Esophagus (tissue), 2 donors: ENCODE data around the gene SEC31A. TPM values are rescaled to one million over a fixed set of nuclear protein-coding genes. Genes with fewer than 3 reads are reported as not detected.
"Not testable (repeated sequence)": the region's sequence is repeated elsewhere in the genome, so short reads cannot be mapped to it uniquely, and the experiment has no call there.

Experiments
- H3K27ac ChIP-seq, 2 donors: one replicate each; pipeline ENCODE4 v1.5.1; 2013; ENCODE audit warnings: low read depth in 2 of 2, mild to moderate bottlenecking in 2 of 2, inconsistent platforms in 1 of 2, low read length in 1 of 2, moderate library complexity in 1 of 2
- H3K27me3 ChIP-seq, 2 donors: one replicate each; pipeline ENCODE4 v1.6.1; 2013; ENCODE audit warnings: low read length in 2 of 2, control low read depth in 1 of 2, mild to moderate bottlenecking in 1 of 2; ENCODE audit not compliant: insufficient read depth in 2 of 2, control insufficient read depth in 1 of 2
- H3K36me3 ChIP-seq, 2 donors: one replicate each; pipeline ENCODE4 v1.6.1; 2013; ENCODE audit warnings: low read length in 1 of 2; ENCODE audit not compliant: control insufficient read depth in 2 of 2, insufficient read depth in 2 of 2
- H3K4me1 ChIP-seq, 2 donors: one replicate each; pipeline ENCODE4 v1.6.1; 2013; ENCODE audit warnings: low read length in 1 of 2; ENCODE audit not compliant: control insufficient read depth in 2 of 2, insufficient read depth in 2 of 2
- H3K4me3 ChIP-seq, 2 donors: one replicate each; pipeline ENCODE4 v1.5.1; 2013; ENCODE audit warnings: low read length in 2 of 2, mild to moderate bottlenecking in 2 of 2, low read depth in 1 of 2, moderate library complexity in 1 of 2
- H3K9me3 ChIP-seq, 2 donors: one replicate each; pipeline ENCODE4 v1.6.1; 2013; ENCODE audit warnings: mild to moderate bottlenecking in 2 of 2, low read depth in 1 of 2, low read length in 1 of 2, moderate library complexity in 1 of 2; ENCODE audit not compliant: control insufficient read depth in 2 of 2, insufficient read depth in 1 of 2
- WGBS, 2 donors: extraction: QIAGEN DNeasy Blood & Tissue Kit; methylation state at CpG; one replicate each; pipeline ENCODE4 v1.1.7; 2013; 5-methylcytosine and 5-hydroxymethylcytosine counted together
- polyA plus RNA-seq, 2 donors: library from polyadenylated mRNA; stranded (reverse); fragments of 200-250 nt; gene quantifications; one replicate each; pipeline ENCODE4 v1.2.3, GENCODE V29; 2013
- donor health status: healthy with polysubstance abuse.
- donor health status: Bipolar disorder and iron deficiency.

Gene SEC31A
- polyA plus RNA-seq, 2 donors = 72.5 to 131 TPM

DNA sequence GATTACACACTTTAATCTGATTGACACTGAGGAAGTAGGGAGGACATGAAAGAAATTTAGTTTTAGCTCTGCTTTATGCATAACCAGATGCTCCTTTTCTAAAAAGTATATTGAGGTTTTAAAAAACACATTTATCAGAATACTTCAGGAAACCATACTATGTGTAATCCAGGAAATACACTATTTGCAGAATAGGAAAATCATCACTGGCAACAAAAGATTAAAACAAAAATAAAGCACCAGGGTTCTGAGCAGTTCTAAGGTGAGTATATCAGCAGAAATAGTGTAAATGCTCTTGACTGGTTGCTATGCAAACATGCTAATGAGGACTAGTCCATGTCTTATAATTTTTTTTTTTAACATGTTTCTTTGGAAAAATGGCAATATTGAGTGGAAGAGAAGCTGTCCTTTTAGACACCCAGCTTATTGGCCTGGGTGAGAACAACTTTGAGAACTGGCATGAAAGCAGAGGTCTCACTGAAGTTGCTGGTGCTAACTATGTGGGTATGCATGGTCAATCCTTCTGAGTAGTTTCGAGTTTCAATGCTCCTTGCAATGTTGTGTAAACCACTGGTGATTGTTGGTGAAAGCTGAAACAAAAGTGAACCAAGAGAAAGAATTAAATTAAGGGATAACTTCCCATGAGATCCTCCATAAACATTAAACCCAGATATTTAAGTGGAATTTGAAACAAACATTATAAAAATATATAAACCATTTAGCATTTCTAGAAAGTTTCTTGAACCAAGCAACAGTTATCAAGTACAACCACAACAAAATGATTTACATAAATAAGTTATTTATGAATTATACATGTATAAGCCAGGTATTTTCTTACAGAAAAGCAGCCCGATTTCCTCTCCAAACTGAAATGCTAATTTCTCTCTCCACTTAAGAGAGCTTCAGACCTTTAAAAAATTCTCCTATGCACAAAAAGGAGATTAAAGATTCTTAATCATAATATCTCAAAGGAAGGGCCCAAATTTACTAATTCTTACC is 72.0 kb downstream of the SEC31A start:
- no peak overlapping the region for H3K27ac ChIP-seq
- H3K9me3 ChIP-seq = no peaks in the 10 kb centered on the region
- no peaks in the 10 kb centered on the region for H3K4me1 ChIP-seq
- peaks cover 10% of the 10 kb centered on the region in 2 donors for H3K36me3 ChIP-seq
- no peak overlapping the region for H3K4me3 ChIP-seq
- 81 to 87% methylated on average over 2 of the region's 2 CpGs for WGBS, 2 donors
- H3K27me3 ChIP-seq = no peaks in the 10 kb centered on the region

DNA sequence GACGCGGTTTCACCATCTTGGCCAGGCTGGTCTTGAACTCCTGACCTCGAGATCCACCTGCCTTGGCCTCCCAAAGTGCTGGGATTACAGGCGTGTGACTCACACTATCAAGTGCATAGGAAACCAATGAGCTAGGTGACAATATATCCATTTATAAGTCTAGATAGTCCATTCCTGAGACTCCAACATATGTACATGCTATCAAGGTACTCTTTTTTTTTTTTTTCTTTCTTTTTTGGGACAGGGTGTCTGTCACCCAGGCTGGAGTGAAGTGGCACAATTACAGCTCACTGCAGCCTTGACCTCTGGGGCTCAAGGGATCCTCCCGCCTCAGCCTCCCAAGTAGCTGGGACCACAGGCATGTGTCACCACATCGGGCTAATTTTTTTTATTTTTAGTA is 74.1 kb downstream of the SEC31A start:
- H3K36me3 ChIP-seq, H3K27me3 ChIP-seq, H3K9me3 ChIP-seq, H3K27ac ChIP-seq, H3K4me3 ChIP-seq, H3K4me1 ChIP-seq: not testable (repeated sequence)
- 97% methylated on average over 6 of the region's 6 CpGs for WGBS, 2 donors

DNA sequence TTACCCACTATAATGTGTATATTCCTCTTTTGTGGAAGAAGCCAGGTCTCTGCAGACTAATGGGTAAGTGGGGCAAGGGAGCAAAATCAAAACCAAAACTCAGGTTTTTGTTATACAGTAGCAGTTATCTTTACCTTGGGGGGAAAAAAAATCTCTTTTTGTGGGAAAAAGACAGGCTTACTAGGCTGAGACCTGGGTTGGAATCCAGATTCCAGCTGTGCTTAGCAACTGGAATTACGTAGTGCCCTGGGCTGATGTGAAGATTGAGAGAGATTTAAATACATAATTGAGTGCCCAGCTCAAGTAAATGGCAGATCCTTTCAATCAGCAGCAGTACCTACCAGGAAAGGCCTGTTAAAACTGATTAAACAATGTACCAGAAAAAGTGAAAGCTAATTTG is 76.9 kb downstream of the SEC31A start:
- Histone ChIP-seq H3K27me3 (no peaks in the 10 kb centered on the region), H3K4me3 (no peak overlapping the region), H3K36me3 (no peaks in the 10 kb centered on the region), H3K27ac (no peak overlapping the region), H3K4me1 (no peaks in the 10 kb centered on the region), H3K9me3 (no peaks in the 10 kb centered on the region)
- WGBS, 2 donors = 79 to 82% methylated on average over 1 of the region's 1 CpG

DNA sequence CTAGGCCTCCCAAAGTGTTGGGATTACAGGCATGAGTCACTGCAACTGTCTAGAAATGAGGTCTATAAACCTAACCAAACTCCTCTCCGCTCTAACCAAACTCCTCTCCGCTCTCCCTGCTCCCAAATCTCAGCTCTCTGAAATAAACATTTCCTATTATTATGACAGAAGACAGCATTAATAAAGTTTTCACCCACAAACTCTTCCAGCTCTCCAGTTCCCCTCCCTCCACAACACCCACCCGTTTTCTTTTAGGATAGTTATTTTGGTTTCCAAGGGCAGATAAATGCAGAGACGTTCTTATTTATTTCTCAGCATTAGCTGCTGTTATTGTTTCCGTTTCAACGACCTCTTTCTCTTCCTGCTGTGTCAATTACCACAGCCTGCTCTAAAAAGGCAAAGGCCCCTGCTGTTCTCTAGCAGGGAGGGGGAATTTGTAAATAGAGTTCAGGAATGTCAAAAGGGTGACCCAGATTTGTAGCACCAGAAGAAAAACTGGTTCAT is 79.1 kb downstream of the SEC31A start:
- Histone ChIP-seq H3K9me3 (no peaks in the 10 kb centered on the region), H3K27ac (peak overlapping the region in 1 of 2 donors; percentile 4), H3K4me1 (no peaks in the 10 kb centered on the region), H3K36me3 (no peaks in the 10 kb centered on the region), H3K4me3 (no peak overlapping the region), H3K27me3 (no peaks in the 10 kb centered on the region)
- WGBS, 2 donors = 28 to 32% methylated on average over 6 of the region's 6 CpGs

DNA sequence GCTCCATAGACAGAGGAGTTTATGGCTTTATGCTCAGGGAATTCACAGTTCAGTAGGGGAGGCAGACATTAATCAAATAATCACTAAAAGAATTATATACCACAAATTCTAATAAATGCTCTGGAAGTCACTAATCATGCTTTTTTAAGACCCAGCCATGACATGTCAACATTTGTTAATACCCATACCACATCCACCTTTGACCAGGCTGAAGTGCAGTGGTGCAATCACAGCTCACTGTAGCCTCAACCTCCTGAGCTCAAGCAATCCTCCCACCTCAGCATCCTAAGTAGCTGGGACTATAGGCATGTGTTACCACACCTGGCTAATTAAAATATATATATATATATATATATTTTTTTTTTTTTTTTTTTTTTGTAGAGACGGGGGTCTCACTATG is 79.6 kb downstream of the SEC31A start:
- Histone ChIP-seq H3K9me3 (no peaks in the 10 kb centered on the region), H3K27ac (no peak overlapping the region), H3K4me3 (no peak overlapping the region), H3K36me3 (no peaks in the 10 kb centered on the region), H3K27me3 (no peaks in the 10 kb centered on the region), H3K4me1 (no peaks in the 10 kb centered on the region)
- WGBS, 2 donors = 89% methylated on average over 1 of the region's 1 CpG; no CpG with 5 or more reads in 1 of the 2 donors

DNA sequence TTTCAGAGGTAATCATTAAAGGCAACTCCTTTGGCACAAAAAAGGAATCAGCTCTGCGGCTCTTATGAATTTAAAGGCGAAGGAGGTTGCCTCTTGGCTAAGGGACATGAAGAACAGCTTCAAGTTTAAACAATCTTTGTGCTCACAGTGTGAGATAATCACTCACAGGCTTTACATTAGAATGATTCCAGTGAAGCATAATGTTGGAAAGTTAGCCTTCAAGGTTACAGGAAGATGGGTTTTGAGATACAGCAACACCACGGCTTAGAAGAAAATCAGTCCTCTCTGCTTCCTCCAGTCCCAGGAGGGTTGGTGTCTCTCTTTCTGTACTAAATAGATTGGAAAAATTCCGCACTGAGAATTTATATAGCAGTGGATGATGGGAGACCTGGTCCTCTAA is 80.8 kb downstream of the SEC31A start:
- H3K36me3 ChIP-seq = no peaks in the 10 kb centered on the region
- H3K27ac ChIP-seq = no peak overlapping the region
- 47 to 54% methylated on average over 4 of the region's 4 CpGs for WGBS, 2 donors
- no peak overlapping the region for H3K4me3 ChIP-seq
- H3K4me1 ChIP-seq = no peaks in the 10 kb centered on the region
- H3K9me3 ChIP-seq = no peaks in the 10 kb centered on the region
- no peaks in the 10 kb centered on the region for H3K27me3 ChIP-seq

DNA sequence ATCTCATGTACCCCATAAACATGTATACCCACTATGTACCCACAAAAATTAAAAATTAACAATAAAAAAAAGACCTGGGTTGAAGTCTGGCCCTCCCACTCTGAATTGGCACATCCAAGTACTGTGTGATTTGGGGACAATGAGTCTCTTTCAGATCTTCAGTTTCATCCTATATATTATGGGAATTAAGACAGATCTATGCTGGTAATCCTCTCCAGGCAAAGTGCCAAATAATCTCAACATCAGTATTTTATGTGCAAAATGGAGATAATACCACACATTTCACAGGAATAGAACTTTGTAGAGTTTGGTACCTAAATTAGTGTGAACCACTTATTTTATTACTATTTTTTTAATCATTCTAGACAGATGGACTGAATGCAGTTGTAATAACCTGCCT is 81.3 kb downstream of the SEC31A start:
- H3K4me1 ChIP-seq = no peaks in the 10 kb centered on the region
- H3K9me3 ChIP-seq = no peaks in the 10 kb centered on the region
- H3K27me3 ChIP-seq = no peaks in the 10 kb centered on the region
- no peaks in the 10 kb centered on the region for H3K36me3 ChIP-seq
- no peak overlapping the region for H3K4me3 ChIP-seq
- H3K27ac ChIP-seq = no peak overlapping the region

DNA sequence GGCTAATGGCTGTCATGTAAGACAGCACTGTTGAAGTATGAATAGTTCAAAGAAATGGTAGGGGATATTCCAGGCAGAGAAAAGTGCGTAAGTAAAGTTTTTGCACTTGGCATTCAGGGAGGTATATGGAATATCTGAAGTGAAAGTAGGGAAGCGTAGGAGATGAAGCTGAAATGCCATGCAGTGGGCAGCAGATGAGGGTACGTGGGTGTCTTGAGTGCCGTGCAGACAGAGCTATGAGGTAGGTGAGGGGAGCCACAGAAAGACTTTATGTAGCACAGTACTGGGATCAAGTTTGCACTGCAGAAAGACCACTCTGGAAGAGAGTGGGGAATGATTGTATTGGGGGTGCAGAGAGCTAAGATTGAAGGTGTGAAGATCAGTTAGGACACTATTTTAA is 87.2 kb downstream of the SEC31A start:
- WGBS, 2 donors = 90 to 97% methylated on average over 4 of the region's 4 CpGs
- peaks cover 0 to 2% of the 10 kb centered on the region in 2 donors for H3K4me1 ChIP-seq

DNA sequence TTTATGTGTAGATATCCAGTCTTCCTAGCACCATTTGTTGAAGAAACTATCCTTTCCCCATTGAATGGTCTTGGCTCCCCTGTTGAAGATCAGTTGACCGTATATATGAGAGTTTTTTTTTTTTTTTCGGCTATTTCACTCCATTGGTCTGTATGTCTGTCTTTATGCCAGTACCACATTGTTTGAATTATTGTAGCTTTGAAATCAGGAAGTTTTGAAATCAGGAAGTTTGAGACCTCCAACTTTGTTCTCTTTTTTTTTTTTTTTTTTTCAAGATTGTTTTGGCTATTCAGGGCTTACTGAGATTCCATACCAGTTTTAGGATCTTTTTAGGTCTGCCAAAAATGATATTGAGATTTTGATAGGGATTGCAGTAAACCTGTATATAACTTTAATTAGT is 88.0 kb downstream of the SEC31A start:
- Histone ChIP-seq H3K4me1 (peaks cover 0 to 2% of the 10 kb centered on the region in 2 donors), H3K9me3 (no peaks in the 10 kb centered on the region), H3K36me3 (no peaks in the 10 kb centered on the region), H3K27ac (no peak overlapping the region), H3K27me3 (no peaks in the 10 kb centered on the region), H3K4me3 (no peak overlapping the region)
- WGBS, 2 donors = 72 to 79% methylated on average over 2 of the region's 2 CpGs

More for the DNA sequence above, 87.2 kb downstream of the SEC31A start:
- Histone ChIP-seq H3K9me3 (no peaks in the 10 kb centered on the region), H3K27ac (no peak overlapping the region), H3K4me3 (no peak overlapping the region), H3K27me3 (no peaks in the 10 kb centered on the region), H3K36me3 (no peaks in the 10 kb centered on the region)
